CD4-positive, alpha-beta T cell treated with Interleukin-17A for 1 hour (primary cell): Measurements from ENCODE around the gene ATG14.
"Not testable (repeated sequence)": the region's sequence is repeated elsewhere in the genome, so short reads cannot be mapped to it uniquely, and the experiment has no call there.

Experiments used
- DNase-seq: peaks from one replicate; pipeline ENCODE4 v3.0.0-alpha.2; 2020

ATG14 gene

DNA sequence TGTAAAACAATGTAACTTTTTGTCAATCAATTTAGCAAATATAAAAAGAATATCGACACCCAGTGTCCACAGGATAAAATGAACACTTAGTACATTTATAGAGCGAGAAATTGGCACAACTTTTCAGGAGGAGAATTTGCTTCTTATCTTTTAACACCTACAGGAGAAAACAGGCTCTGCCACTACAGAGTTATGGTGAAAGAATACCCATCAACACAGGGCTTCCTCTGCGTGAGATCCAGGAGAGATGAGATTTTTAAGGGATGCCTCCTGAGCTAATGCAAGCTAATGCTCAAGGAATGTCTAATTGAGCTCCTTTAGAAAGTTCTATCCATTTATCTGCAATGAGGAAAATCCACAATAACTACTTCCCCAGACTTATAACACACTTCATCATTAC lies 21.0 kb upstream of the ATG14 start:
- no peak for DNase-seq

DNA sequence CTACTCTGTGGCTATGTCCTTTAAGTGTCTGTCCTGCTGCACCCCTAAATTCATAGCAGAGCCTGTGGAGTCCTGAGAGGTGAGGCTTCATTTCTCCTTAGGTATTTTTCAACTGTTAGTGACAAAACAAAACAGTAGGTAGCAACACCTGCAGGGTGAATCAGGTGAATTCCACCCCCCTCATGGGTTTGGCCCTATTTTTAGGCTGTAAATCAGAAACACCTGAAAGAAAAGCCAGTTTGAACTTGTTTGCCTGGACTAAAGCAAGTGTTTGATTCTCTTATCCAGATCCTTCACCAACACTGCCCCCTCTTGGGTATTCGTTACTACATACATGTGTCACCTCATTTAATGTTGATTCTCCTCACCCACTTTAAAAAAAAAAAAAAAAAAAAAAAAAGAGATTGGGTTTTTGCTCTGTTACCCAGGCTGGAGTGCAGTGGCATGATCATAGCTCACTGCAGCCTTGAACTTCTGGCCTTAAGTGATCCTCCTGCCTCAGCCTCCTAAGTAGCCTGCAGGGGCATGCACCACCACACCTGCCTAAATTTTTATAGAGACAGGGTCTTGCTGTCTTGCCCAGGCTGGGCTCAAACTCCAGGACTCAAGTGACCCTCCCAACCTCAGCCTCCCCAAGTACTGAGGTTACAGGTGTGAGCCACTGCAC lies 18.5 kb upstream of the ATG14 start:
- peak; percentile 82 for DNase-seq

GRCh38 chr14:55427439-55427838 lies 15.8 kb upstream of the ATG14 start:
- no peak for DNase-seq

DNA sequence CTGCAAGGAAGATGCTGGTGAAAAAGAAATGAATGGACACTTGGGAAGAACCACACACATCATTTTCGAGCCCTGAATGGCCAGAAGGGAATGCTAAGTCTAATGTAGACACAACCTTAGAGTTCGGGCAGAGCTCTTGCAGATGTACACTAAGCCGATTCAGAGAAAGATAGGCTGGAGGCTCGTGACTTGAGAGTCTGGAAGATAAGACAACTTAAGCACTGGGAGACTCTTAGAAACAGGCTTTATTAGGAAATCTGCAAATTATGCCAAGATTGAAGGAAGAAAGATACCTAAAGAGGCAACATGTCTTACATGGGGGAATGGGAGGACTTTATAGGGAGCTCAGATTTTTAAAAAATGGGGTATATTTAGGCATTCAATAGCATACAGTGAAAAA lies 15.3 kb upstream of the ATG14 start:
- no peak for DNase-seq

DNA sequence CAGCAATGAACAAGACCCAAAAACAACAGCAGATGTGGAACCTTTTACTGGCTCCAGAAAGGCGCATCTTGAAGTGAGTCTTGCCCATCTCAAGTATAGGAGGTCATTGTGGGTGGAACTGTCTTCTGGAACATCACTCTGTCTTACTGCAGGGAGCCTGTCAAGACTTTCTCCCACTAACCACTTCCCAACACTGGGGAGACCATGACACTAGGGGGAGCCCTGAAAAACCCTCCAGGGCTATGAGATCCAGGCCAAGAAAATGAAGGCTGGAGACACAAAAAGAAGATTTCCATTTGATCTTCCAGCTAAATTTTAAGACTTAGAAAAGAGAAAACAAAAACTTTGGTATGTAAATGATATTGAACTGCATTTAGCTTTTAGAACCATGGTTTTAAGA lies 13.5 kb upstream of the ATG14 start:
- no peak for DNase-seq

- no peak for DNase-seq
Measured at GRCh38 chr14:55423969-55424368, 12.3 kb upstream of the ATG14 start.

GRCh38 chr14:55422338-55422737 lies 10.7 kb upstream of the ATG14 start:
- not testable (repeated sequence) for DNase-seq

- no peak for DNase-seq
Measured at GRCh38 chr14:55419663-55420062, 8.0 kb upstream of the ATG14 start.

DNA sequence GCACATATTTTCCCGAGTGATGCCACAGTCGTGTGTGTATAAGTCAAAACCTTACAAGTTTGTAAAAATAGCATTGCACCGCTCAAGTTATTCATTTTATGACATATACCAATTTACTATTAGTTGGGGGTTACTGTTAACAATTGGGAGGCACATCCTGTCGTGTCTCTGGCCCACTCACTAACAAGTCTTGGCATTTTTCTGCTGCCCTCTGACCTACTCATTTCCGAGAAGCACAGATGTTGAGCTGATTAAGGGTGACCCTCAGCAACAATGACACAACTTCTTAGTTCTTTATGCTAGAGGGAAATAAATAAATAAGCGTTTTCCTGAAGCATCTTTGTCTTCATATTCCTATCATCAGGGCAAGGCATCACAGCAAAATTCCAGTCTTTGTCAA lies 6.8 kb upstream of the ATG14 start:
- no peak for DNase-seq

GRCh38 chr14:55417955-55418354 lies 6.3 kb upstream of the ATG14 start:
- no peak for DNase-seq

DNA sequence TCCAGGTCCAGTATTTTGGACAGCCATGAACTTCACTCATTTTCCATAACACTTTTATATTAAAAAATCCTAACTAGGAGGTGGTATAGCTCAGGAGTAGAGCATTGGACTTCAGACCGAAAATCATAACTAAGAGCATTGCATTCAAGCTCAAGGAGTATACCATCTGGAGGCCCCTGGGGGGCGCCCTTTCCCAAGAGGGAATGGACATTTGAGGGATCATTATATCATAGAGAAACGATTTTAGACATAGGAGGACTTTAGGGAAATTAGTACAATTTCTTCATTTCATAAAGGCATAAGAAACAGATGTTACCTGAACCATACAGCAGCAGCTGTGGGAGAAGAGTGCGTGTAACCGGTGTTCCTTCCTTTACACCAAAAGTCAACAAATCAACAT lies 5.2 kb upstream of the ATG14 start:
- DNase-seq, result no peak

DNA sequence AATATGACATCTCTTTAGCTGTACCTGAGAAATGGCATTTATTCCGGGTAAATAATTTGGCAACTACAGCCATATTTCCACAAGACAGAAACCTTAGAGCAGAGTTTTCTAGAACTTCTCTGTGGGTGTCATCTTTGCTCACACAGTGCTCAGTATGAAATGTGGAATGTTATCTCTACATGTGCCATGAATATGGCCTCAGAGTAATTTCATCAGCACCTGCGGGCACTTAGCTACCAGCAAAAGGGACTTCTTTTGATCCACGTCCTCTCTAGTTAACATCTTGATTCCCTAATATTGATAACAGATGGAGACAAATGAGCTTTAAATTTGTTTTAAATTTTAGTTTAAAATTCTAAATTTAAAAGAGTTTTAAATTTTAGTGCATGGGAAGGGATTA lies 2.9 kb upstream of the ATG14 start:
- DNase-seq, result no peak

DNA sequence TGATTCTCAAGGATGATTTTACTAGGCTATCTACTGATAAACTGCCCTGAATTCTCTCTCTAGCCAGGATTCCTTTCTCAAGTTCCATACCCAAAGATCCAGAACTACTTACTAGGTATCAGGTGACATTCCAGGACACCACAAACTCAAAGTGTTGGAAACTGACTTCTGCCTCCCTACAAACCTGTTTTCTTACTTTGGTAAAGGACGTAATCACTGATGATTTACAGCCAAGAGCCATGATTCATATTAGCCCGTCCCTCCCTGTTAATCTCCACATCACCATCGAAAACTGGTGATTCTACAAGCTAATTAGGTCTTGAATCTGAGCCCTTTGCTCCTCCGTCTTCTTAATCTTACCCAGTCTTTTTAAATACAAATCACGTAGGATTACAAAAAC lies 1.0 kb upstream of the ATG14 start:
- no peak for DNase-seq

DNA sequence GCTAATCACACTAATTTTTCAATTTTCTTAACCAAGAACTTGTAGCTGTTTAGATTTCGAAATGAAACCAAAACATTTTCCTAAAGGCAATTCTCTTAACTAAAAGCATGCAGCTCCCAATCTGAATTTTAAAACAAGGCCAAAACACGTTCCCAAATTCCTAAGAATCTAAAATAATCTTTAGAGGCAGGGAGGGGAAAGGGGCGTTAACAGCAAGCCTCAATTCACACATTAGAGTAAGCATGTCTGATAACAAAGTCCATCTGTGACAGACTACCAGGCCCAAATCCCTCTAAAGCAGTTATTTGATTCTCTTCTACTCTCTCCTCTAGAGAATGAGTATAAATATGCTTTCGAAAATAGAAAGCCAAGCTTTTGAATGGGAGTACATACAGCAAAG lies 754 bp downstream of the ATG14 start:
- no peak for DNase-seq

- DNase-seq, result no peak
Measured at GRCh38 chr14:55404173-55404854, 7.3 kb downstream of the ATG14 start.

DNA sequence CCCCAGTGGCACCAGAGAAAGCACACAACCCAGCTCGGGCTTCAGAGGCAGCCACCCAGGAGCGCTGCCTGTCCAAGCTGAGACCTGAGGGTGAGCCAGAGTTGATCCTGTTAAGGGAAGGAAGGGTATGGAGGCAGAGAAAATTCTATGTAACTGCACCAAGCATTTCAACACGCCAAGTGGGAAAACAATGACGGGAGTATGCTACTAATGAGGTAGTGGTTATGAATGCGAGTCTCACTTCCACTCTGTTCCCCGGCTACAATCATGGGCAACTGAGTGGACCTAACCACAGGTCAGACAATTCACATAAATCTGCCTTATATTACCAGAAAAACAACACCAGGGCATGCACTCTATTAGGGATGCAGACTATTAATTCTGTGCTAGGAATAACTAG lies 9.9 kb downstream of the ATG14 start:
- DNase-seq, result no peak

DNA sequence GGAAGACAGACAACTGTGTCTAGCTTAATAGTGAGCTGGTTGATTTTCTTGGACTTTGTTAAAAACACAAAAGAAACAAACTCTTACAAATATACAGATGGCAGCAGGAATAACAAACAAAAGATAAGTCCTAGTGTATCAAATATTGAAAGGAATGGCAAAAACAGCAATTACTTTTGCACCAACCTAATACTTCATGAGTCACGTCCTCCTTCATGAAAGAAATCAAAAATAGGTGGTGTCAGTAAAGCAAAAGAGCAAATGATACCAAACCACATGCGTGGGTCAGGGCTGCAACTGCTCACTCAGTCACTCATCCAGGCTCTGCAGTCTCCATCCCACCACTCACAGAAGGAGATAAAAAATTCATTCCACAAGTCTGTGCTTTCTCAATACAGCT lies 11.8 kb downstream of the ATG14 start:
- DNase-seq, result no peak

DNA sequence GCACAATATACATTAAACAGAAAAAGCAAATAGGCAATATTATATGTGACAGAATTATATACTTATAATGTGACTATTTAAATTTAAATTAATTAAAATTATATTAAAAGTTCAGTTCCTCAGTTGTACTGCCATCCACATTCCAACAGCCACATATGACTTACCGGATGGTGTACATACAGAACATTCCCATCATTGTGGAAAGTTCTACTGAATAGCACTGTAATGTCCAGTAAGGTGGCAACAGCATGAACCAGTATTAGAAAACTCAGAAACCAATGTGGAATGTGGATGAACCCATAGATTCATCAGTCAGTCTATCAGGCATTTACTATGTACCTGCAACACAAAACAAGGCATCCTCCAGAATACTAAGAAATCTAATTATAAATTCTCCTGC lies 12.4 kb downstream of the ATG14 start:
- DNase-seq, result no peak

- DNase-seq, result no peak
Measured at GRCh38 chr14:55398679-55399078, 13.0 kb downstream of the ATG14 start.

GRCh38 chr14:55389330-55389729 lies 22.3 kb downstream of the ATG14 start:
- DNase-seq, result no peak

- DNase-seq, result no peak
Measured at GRCh38 chr14:55388160-55388559, 23.5 kb downstream of the ATG14 start.

DNA sequence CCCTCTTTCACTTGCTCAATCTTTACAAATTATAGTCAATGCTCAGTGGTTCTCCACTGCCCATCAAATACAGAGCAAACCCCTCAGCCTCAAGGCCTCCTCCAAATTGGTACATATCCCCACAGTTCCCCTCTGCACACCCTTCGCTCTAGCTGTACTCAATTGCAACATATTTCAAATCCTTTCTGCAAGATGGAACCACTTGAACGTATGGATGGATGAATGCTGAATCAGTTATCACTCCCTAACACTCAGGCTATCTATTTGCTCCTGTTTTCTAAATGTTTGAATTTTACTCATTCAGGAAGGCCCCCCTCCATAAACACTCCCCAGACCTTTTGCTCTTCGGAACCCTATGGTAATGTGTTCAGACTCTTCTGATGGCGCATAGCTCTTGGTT lies 24.5 kb downstream of the ATG14 start:
- no peak for DNase-seq

GRCh38 chr14:55386037-55386808 lies 25.4 kb downstream of the ATG14 start:
- DNase-seq, result peak; percentile 39

GRCh38 chr14:55384536-55384935 lies 27.1 kb downstream of the ATG14 start:
- DNase-seq, result no peak
